OCI-LY1 (cell line): ENCODE data around the gene XRRA1.

ENCODE experiments used
- H2AFZ ChIP-seq: fragments of 200-600 bp; sonication (generic), shearing (Covaris generic); 2 replicates; pipeline ENCODE4 v1.6.0; 2014; ENCODE audit warnings: antibody characterized with exemption, mild to moderate bottlenecking, low read length
- H3F3A ChIP-seq: fragments of 200-600 bp; sonication (generic), shearing (Covaris generic); 2 replicates; pipeline ENCODE4 v1.6.0; 2014; ENCODE audit warnings: mild to moderate bottlenecking, antibody characterized with exemption, low read length, moderate library complexity; ENCODE audit not compliant: insufficient read depth
- H3K27ac ChIP-seq: fragments of 200-600 bp; sonication (generic); 2 replicates; pipeline ENCODE4 v1.5.1; 2014; ENCODE audit warnings: low read length, mixed run types, mild to moderate bottlenecking, low read depth; ENCODE audit not compliant: poor library complexity, severe bottlenecking
- H3K27me3 ChIP-seq: fragments of 200-600 bp; sonication (generic); 2 replicates; pipeline ENCODE4 v1.6.0; 2014; ENCODE audit warnings: antibody characterized with exemption, mild to moderate bottlenecking, low read length, moderate library complexity; ENCODE audit not compliant: insufficient read depth
- H3K36me3 ChIP-seq: fragments of 200-600 bp; sonication (generic); 2 replicates; pipeline ENCODE4 v1.6.1; 2014; ENCODE audit warnings: mild to moderate bottlenecking, antibody characterized with exemption, low read length, moderate library complexity, mixed read lengths; ENCODE audit not compliant: insufficient read depth
- H3K4me1 ChIP-seq: fragments of 200-600 bp; sonication (generic); 2 replicates; pipeline ENCODE4 v1.5.1; 2014; ENCODE audit warnings: mild to moderate bottlenecking, low read length, moderate library complexity; ENCODE audit not compliant: insufficient read depth, severe bottlenecking
- H3K4me2 ChIP-seq: fragments of 200-600 bp; sonication (generic), shearing (Covaris generic); 2 replicates; pipeline ENCODE4 v1.6.1; 2014; ENCODE audit warnings: low read length
- H3K4me3 ChIP-seq: fragments of 200-600 bp; sonication (generic); 2 replicates; pipeline ENCODE4 v1.5.1; 2014; ENCODE audit warnings: low read length, low read depth, mild to moderate bottlenecking, mixed read lengths; ENCODE audit not compliant: poor library complexity, severe bottlenecking
- H3K79me2 ChIP-seq: fragments of 200-600 bp; shearing (Covaris generic); 2 replicates; pipeline ENCODE4 v1.6.1; 2016; ENCODE audit warnings: mixed run types, low read length, mixed read lengths; ENCODE audit not compliant: insufficient read depth
- H3K9ac ChIP-seq: fragments of 200-600 bp; sonication (generic), shearing (Covaris generic); 2 replicates; pipeline ENCODE4 v1.6.1; 2014; ENCODE audit warnings: mild to moderate bottlenecking, low read length, mixed read lengths
- H3K9me2 ChIP-seq: fragments of 200-600 bp; sonication (generic), shearing (Covaris generic); 2 replicates; pipeline ENCODE4 v1.6.1; 2014; ENCODE audit warnings: low read depth, mild to moderate bottlenecking, low read length, mixed read lengths
- H3K9me3 ChIP-seq: fragments of 200-600 bp; shearing (Covaris generic); 2 replicates; pipeline ENCODE4 v1.6.1; 2014; ENCODE audit warnings: low read length, mixed read lengths
- H4K20me1 ChIP-seq: fragments of 200-600 bp; sonication (generic), shearing (Covaris generic); 2 replicates; pipeline ENCODE4 v1.6.0; 2016; ENCODE audit warnings: mild to moderate bottlenecking, low read length; ENCODE audit not compliant: insufficient read depth
- EZH2 ChIP-seq: fragments of 200-600 bp; sonication (generic), shearing (Covaris generic); IDR thresholded peaks from 2 replicates; pipeline ENCODE4 v1.8.0; 2017; ENCODE audit warnings: borderline replicate concordance, mixed run types, mild to moderate bottlenecking, antibody characterized with exemption, low read length, moderate library complexity, mixed read lengths
- TF ChIP-seq, protein P1 (sequence below): fragments of 200-600 bp; sonication (generic), shearing (Covaris generic); IDR thresholded peaks from 2 replicates; pipeline ENCODE4 v1.5.1; 2017; ENCODE audit warnings: mild to moderate bottlenecking, antibody characterized with exemption, low read length, moderate library complexity, mixed read lengths

XRRA1 gene

DNA sequence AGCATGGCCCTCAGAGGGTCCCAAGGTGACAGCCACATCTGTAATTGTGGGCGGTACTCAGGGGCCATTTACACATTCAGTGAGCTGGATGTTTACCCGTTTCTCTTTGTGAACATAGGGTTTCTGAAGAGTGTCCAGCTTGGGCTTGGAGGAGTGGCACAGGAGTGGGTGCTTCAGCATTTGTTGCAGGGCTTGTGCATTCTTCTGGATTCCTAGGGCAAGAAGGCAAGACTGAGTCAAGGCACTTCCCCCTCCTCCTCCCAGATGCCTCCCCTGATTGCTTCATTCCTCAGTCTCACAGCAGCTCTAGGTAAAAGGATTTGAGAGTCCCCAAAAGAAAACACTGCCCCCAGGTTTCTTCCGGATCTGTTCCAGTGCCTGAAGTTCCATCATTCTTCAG, 104.8 kb downstream of the XRRA1 start:
- H3K27me3 ChIP-seq, result no peaks in the 10 kb centered on the region
- no peaks in the 10 kb centered on the region for H3K4me1 ChIP-seq
- H4K20me1 ChIP-seq, result no peaks in the 10 kb centered on the region
- no peaks in the 10 kb centered on the region for H3K9me2 ChIP-seq
- no peak overlapping the region for H3K4me3 ChIP-seq
- no peaks in the 10 kb centered on the region for H3F3A ChIP-seq
- TF ChIP-seq, protein P1, sequence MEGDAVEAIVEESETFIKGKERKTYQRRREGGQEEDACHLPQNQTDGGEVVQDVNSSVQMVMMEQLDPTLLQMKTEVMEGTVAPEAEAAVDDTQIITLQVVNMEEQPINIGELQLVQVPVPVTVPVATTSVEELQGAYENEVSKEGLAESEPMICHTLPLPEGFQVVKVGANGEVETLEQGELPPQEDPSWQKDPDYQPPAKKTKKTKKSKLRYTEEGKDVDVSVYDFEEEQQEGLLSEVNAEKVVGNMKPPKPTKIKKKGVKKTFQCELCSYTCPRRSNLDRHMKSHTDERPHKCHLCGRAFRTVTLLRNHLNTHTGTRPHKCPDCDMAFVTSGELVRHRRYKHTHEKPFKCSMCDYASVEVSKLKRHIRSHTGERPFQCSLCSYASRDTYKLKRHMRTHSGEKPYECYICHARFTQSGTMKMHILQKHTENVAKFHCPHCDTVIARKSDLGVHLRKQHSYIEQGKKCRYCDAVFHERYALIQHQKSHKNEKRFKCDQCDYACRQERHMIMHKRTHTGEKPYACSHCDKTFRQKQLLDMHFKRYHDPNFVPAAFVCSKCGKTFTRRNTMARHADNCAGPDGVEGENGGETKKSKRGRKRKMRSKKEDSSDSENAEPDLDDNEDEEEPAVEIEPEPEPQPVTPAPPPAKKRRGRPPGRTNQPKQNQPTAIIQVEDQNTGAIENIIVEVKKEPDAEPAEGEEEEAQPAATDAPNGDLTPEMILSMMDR, result no peak
- TF ChIP-seq EZH2, result no peak
- H3K9ac ChIP-seq, result no peak overlapping the region
- no peaks in the 10 kb centered on the region for H3K79me2 ChIP-seq
- peaks cover 75% of the 10 kb centered on the region for H3K36me3 ChIP-seq
- H2AFZ ChIP-seq, result no peak overlapping the region
- no peak overlapping the region for H3K4me2 ChIP-seq
- no peak overlapping the region for H3K27ac ChIP-seq
- H3K9me3 ChIP-seq, result no peaks in the 10 kb centered on the region

GRCh38 chr11:74842967-74843366, 105.9 kb downstream of the XRRA1 start:
- TF ChIP-seq, protein P1, result no peak
- TF ChIP-seq EZH2, result no peak
- H3K9me2 ChIP-seq, result no peaks in the 10 kb centered on the region
- no peaks in the 10 kb centered on the region for H3K27me3 ChIP-seq
- no peaks in the 10 kb centered on the region for H3K4me1 ChIP-seq
- no peaks in the 10 kb centered on the region for H3K9me3 ChIP-seq
- H3K4me3 ChIP-seq, result no peak overlapping the region
- no peak overlapping the region for H3K9ac ChIP-seq
- H3K79me2 ChIP-seq, result no peaks in the 10 kb centered on the region
- peaks cover 82% of the 10 kb centered on the region for H3K36me3 ChIP-seq
- no peak overlapping the region for H3K4me2 ChIP-seq
- no peak overlapping the region for H2AFZ ChIP-seq
- H3K27ac ChIP-seq, result no peak overlapping the region
- no peaks in the 10 kb centered on the region for H3F3A ChIP-seq
- no peaks in the 10 kb centered on the region for H4K20me1 ChIP-seq

GRCh38 chr11:74840486-74840885, 108.4 kb downstream of the XRRA1 start:
- H3K9me2 ChIP-seq, result no peaks in the 10 kb centered on the region
- H4K20me1 ChIP-seq, result no peaks in the 10 kb centered on the region
- no peaks in the 10 kb centered on the region for H3K4me1 ChIP-seq
- no peaks in the 10 kb centered on the region for H3K9me3 ChIP-seq
- H3K27ac ChIP-seq, result no peak overlapping the region
- H3K9ac ChIP-seq, result no peak overlapping the region
- TF ChIP-seq, protein P1, result no peak
- no peak for TF ChIP-seq EZH2
- H3K79me2 ChIP-seq, result no peaks in the 10 kb centered on the region
- H3K36me3 ChIP-seq, result peaks cover 88% of the 10 kb centered on the region
- no peak overlapping the region for H3K4me3 ChIP-seq
- no peak overlapping the region for H2AFZ ChIP-seq
- H3K27me3 ChIP-seq, result no peaks in the 10 kb centered on the region
- no peaks in the 10 kb centered on the region for H3F3A ChIP-seq
- H3K4me2 ChIP-seq, result no peak overlapping the region
